Left ventricle myocardium inferior (tissue), 1 donor: ENCODE measurements around the gene SLC35E3. TPM values are rescaled to one million over a fixed set of nuclear protein-coding genes. Genes with fewer than 3 reads are reported as not detected.

Experiments
- DNase-seq: peaks from one replicate; pipeline ENCODE4 v3.0.0-alpha.2; 2020
- H3K27ac ChIP-seq: fragments of 200-600 bp; replicated peaks from 2 replicates; pipeline ENCODE4 v1.8.0; 2021
- H3K27me3 ChIP-seq: fragments of 200-600 bp; 2 replicates; pipeline ENCODE4 v1.8.0; 2021; ENCODE audit warnings: low read depth
- H3K36me3 ChIP-seq: fragments of 200-600 bp; 2 replicates; pipeline ENCODE4 v1.8.0; 2021
- H3K4me1 ChIP-seq: fragments of 200-600 bp; 2 replicates; pipeline ENCODE4 v1.8.0; 2021
- H3K4me3 ChIP-seq: fragments of 200-600 bp; 2 replicates; pipeline ENCODE4 v1.8.0; 2021; ENCODE audit warnings: mild to moderate bottlenecking, moderate library complexity
- H3K9me3 ChIP-seq: fragments of 200-600 bp; replicated peaks from 2 replicates; pipeline ENCODE4 v1.8.0; 2021
- CTCF ChIP-seq: fragments of 200-600 bp; IDR thresholded peaks from 2 replicates; pipeline ENCODE4 v1.8.0; 2021; ENCODE audit warnings: antibody characterized with exemption, mild to moderate bottlenecking, borderline replicate concordance
- intact Hi-C: fragments of 100-400 bp; cut with micrococcal nuclease; formaldehyde crosslinking; loops from one replicate; pipeline ENCODE4 v1.11.0; 2022
- total RNA-seq: library from RNA; stranded (reverse); fragmentation: NEBNext Ultra II Directional; extraction: Animal tissue kit (Norgen Biotek cat#: 25700); gene quantifications from one replicate; pipeline ENCODE4 v1.2.1, GENCODE V29; 2021
- donor health status: DM: no; HTN: yes; CAD: no; lungs with severe emphysema.

Gene SLC35E3
- total RNA-seq, 1 donor from 2014 or later: 5.1 TPM

GRCh38 chr12:68793436-68793835 lies 47.5 kb downstream of the SLC35E3 start:
- H3K27me3 ChIP-seq: no peaks in the 10 kb centered on the region
- H3K9me3 ChIP-seq: no peaks in the 10 kb centered on the region
- H3K4me1 ChIP-seq: no peaks in the 10 kb centered on the region
- DNase-seq: no peak
- no peak overlapping the region for H3K27ac ChIP-seq
- H3K36me3 ChIP-seq: no peaks in the 10 kb centered on the region
- no peak overlapping the region for H3K4me3 ChIP-seq
- TF ChIP-seq CTCF: no peak
- intact Hi-C loops: no loop called here

- Histone ChIP-seq H3K9me3 (no peaks in the 10 kb centered on the region), H3K36me3 (no peaks in the 10 kb centered on the region), H3K4me3 (no peak overlapping the region), H3K27me3 (no peaks in the 10 kb centered on the region), H3K27ac (no peak overlapping the region), H3K4me1 (no peaks in the 10 kb centered on the region)
- no peak for TF ChIP-seq CTCF
- no peak for DNase-seq
- intact Hi-C loops: no loop called here
These were observed 48.1 kb downstream of the SLC35E3 start for GRCh38 chr12:68793975-68794652.

- Histone ChIP-seq H3K4me1 (no peaks in the 10 kb centered on the region), H3K9me3 (no peaks in the 10 kb centered on the region), H3K36me3 (no peaks in the 10 kb centered on the region), H3K27ac (no peak overlapping the region), H3K4me3 (no peak overlapping the region), H3K27me3 (no peaks in the 10 kb centered on the region)
- intact Hi-C loops: no loop called here
- no peak for DNase-seq
- no peak for TF ChIP-seq CTCF
These were observed 48.8 kb downstream of the SLC35E3 start for GRCh38 chr12:68794653-68795251.

- Histone ChIP-seq H3K4me3 (no peak overlapping the region), H3K36me3 (no peaks in the 10 kb centered on the region), H3K27me3 (no peaks in the 10 kb centered on the region), H3K27ac (no peak overlapping the region), H3K4me1 (no peaks in the 10 kb centered on the region), H3K9me3 (no peaks in the 10 kb centered on the region)
- intact Hi-C loops: no loop called here
- no peak for TF ChIP-seq CTCF
- DNase-seq: no peak
These were observed 50.4 kb downstream of the SLC35E3 start for GRCh38 chr12:68796399-68796798.

GRCh38 chr12:68798882-68799234 lies 52.9 kb downstream of the SLC35E3 start:
- no peaks in the 10 kb centered on the region for H3K9me3 ChIP-seq
- intact Hi-C loops: no loop called here
- no peak overlapping the region for H3K27ac ChIP-seq
- no peaks in the 10 kb centered on the region for H3K27me3 ChIP-seq
- no peak overlapping the region for H3K4me3 ChIP-seq
- no peak for DNase-seq
- H3K4me1 ChIP-seq: no peaks in the 10 kb centered on the region
- H3K36me3 ChIP-seq: no peaks in the 10 kb centered on the region
- TF ChIP-seq CTCF: no peak
